NCI-H1105 (cell line): ENCODE data around the gene PIGP.
"Not testable (repeated sequence)": the region's sequence is repeated elsewhere in the genome, so short reads cannot be mapped to it uniquely, and the experiment has no call there.

Source experiments
- DNase-seq: peaks from one replicate; lab custom pipeline; 2025; lab: John Stamatoyannopoulos, UW

PIGP gene

GRCh38 chr21:37072988-37073416 is at the start of gene PIGP, which contains the start of gene TTC3:
Gene PIGP (minus strand): TSS chr21:37073071. CDS start chr21:37072515, 556 bp downstream.
Gene TTC3 (plus strand): TSS chr21:37073254. CDS start chr21:37087258, 14,004 bp downstream.
- peak; percentile 92 for DNase-seq

- DNase-seq = no peak
Measured at GRCh38 chr21:37119421-37120218, 46.7 kb upstream of the PIGP start.

- DNase-seq = no peak
Measured at GRCh38 chr21:37118187-37118826, 45.4 kb upstream of the PIGP start.

- no peak for DNase-seq
Measured at GRCh38 chr21:37117204-37117603, 44.3 kb upstream of the PIGP start.

- DNase-seq = not testable (repeated sequence)
Measured at GRCh38 chr21:37116459-37116858, 43.6 kb upstream of the PIGP start.

DNA sequence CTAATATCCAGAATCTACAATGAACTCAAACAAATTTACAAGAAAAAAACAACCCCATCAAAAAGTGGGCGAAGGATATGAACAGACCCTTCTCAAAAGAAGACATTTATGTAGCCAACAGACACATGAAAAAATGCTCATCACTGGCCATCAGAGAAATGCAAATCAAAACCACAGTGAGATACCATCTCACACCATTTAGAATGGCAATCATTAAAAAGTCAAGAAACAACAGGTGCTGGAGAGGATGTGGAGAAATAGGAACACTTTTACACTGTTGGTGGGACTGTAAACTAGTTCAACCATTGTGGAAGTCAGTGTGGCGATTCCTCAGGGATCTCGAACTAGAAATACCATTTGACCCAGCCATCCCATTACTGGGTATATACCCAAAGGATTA is 41.4 kb upstream of the PIGP start:
- DNase-seq = not testable (repeated sequence)

DNA sequence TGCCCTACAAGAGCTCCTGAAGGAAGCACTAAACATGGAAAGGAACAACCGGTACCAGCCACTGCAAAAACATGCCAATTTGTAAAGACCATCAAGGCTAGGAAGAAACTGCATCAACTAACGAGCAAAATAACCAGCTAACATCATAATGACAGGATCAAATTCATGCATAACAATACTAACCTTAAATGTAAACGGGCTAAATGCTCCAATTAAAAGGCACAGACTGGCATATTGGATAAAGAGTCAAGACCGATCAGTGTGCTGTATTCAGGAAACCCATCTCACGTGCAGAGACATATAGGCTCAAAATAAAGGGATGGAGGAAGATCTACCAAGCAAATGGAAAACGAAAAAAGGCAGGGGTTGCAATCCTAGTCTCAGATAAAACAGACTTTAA is 38.2 kb upstream of the PIGP start:
- DNase-seq = not testable (repeated sequence)

DNA sequence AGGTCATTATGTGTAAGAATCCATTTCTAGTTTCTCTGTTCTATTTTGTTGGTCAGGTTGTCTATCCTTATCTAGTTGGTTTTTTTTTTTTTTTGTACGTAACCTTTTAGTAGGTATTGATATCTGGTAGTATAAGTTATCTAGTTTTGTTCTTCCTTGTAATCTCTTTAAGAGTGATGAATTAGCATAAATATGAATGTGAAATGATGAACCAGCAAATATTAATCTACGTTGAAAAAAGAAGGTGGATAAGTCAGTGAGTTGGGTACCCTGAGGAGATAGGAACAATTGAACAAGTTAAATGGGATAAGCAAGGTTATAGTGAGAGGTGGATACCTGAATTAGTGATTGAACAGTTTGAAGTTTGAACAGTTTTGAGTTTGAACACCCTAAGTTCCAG is 34.1 kb upstream of the PIGP start:
- no peak for DNase-seq

- not testable (repeated sequence) for DNase-seq
Measured at GRCh38 chr21:37102746-37103145, 29.9 kb upstream of the PIGP start.

DNA sequence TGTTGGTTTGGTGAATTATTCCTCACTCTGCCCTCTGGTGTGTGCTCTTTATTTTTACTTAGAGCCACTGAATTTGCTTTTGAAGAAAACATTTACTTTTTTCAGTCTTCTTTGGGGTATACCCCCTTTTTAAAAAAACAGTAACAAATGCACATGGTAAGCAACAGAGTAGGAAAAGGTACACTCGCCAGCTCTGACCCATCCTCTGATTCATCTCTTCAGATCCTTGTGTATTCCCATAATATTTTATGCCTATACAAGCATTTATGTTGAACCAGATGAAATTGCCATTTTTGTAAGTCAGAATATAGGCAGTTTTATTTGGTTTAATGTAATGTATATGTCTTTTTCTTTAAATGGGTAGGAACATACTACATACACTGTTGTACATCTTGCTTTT is 28.5 kb upstream of the PIGP start:
- DNase-seq = no peak

- no peak for DNase-seq
Measured at GRCh38 chr21:37100316-37100715, 27.4 kb upstream of the PIGP start.

GRCh38 chr21:37098751-37099150 is 25.9 kb upstream of the PIGP start:
- DNase-seq = no peak

GRCh38 chr21:37095821-37096220 is 22.9 kb upstream of the PIGP start:
- no peak for DNase-seq

DNA sequence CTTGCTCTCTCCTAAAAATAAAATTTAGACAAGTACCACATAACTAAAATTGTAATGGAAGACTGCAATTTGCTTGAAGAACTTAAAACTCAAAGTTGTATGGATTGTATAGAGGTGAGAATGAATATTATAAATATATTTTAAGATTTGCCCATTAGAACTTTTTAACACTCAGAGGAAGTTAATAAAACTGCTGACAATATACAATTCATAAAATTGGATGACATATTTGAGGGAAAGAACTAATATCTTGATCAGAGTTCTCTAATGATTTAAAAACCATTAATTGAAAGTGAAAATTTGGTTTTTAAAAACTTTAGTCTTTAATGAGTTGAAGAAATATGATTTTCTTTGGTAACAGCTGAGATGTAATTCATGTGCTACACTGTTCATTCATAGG is 21.1 kb upstream of the PIGP start:
- DNase-seq = no peak

DNA sequence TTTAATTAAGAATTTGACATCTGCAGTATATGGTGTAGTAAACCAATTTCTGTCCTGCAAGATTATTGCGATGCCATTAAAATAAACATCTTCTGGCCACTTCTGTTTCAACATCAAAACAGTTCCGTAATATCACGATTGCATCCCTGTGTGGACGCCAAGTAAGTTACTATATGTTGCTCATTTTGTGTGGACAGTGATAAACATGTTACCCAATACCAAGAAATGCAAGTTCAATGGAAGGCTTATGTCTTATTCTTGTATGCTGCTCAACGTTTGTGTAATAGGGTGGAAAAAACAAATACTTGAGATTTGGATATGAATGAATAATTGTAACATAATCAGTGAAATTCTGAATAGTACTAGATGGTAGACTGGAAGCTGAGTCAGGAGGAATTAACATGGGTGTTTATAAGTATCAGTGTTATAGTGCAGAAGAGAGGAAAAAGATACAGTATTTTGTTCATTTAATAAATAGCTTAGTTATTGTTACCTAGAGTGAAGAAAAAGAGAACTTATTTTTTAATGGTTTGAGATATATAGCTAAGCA is 15.4 kb upstream of the PIGP start:
- no peak for DNase-seq

DNA sequence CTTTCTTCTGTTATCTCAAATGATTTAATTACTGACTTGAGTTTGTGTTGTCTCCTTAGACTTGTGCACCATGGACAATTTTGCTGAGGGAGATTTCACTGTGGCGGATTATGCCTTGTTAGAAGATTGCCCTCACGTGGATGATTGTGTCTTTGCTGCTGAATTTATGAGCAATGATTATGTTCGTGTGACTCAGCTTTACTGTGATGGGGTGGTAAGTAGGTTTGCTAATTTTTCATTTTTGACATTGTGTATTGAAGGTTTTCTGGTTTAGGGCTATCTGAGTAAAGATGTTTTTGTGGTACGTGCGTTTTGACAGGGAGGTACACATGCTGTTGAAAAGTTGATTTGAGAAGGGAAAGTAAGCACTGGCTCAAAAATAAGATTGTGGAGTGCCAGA is 14.3 kb upstream of the PIGP start:
- no peak for DNase-seq

- DNase-seq = no peak
Measured at GRCh38 chr21:37085726-37086125, 12.9 kb upstream of the PIGP start.

GRCh38 chr21:37082856-37083528 is 10.1 kb upstream of the PIGP start:
- no peak for DNase-seq

DNA sequence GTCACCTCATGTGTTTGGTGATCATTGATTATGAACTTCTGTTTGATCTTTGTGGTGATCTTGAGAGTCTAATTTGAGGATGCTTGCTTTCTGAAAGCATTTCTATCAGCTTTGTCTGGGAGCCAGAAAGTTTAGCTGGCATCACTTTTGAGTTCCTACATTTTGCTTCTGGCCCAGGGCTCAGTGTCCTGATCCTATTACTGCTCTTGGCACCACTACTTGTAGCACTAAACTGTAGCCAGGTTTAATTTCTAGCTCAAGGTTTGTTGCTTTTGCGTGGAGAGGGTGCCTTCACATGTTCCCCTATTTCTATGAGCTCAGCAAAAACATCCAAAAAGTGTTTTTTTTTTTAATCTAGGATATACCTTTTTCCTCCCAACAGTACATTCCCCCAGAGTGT is 9.5 kb upstream of the PIGP start:
- DNase-seq = no peak

GRCh38 chr21:37079211-37079824 is 6.4 kb upstream of the PIGP start:
- no peak for DNase-seq

- DNase-seq = no peak
Measured at GRCh38 chr21:37077403-37077802, 4.5 kb upstream of the PIGP start.
